ENCODE data around the gene LEMD2. TPM values are rescaled to one million over a fixed set of nuclear protein-coding genes. Genes with fewer than 3 reads are reported as not detected.

Gene LEMD2
- total and polyA plus RNA-seq, 2 donors (not counting 1 experiment from before 2014, with no cell fraction given): 25.7 to 61.9 TPM

GRCh38 chr6:33776186-33776585 is 12.7 kb downstream of the LEMD2 start:
- Histone ChIP-seq H3K27me3 (ENCODE audit: control insufficient read depth, insufficient read depth, low read length) (no peaks in the 10 kb centered on the region), H3K36me3 (ENCODE audit: control insufficient read depth, insufficient read depth, low read length) (peaks cover 40% of the 10 kb centered on the region), H3K4me1 (ENCODE audit: control insufficient read depth, extremely low read depth, insufficient read depth, low read length) (peaks cover 19% of the 10 kb centered on the region), H3K9me3 (ENCODE audit: control insufficient read depth, insufficient read depth, low read depth, low read length) (no peaks in the 10 kb centered on the region), H3K4me2 (ENCODE audit: extremely low read depth, insufficient read depth, low read length) (no peak overlapping the region), H4K20me1 (ENCODE audit: control insufficient read depth, extremely low read depth, insufficient read depth, low read length) (no peaks in the 10 kb centered on the region), H3K27ac (ENCODE audit: insufficient read depth, low read length) (no peak overlapping the region), H3K4me3 (replicated peaks in 1 of 4; ENCODE audit: control extremely low read depth in 1 of 4, insufficient read depth in 1 of 4, low read depth in 3 of 4, low read length in 4 of 4) (no peak overlapping the region), H2AFZ (ENCODE audit: low read length) (no peak overlapping the region), H3K79me2 (ENCODE audit: control insufficient read depth, insufficient read depth, low read length) (no peaks in the 10 kb centered on the region), H3K9ac (ENCODE audit: insufficient read depth, low read length) (no peak overlapping the region)
- no peak for DNase-seq (ENCODE audit: low read depth in 2 of 2)
- TF ChIP-seq CTCF (conservative IDR thresholded peaks at IDR 0.05 in 1 of 2, IDR thresholded peaks at IDR 0.05 in 1 of 2; ENCODE audit: low read depth in 1 of 2, low read length in 2 of 2): no peak
- TF ChIP-seq EZH2 (IDR thresholded peaks at IDR 0.05; ENCODE audit: low read length, missing control alignments): no peak

- Histone ChIP-seq H4K20me1 (ENCODE audit: control insufficient read depth, extremely low read depth, insufficient read depth, low read length) (no peaks in the 10 kb centered on the region), H3K9me3 (ENCODE audit: control insufficient read depth, insufficient read depth, low read depth, low read length) (no peaks in the 10 kb centered on the region), H3K4me3 (replicated peaks in 1 of 4; ENCODE audit: control extremely low read depth in 1 of 4, insufficient read depth in 1 of 4, low read depth in 3 of 4, low read length in 4 of 4) (no peak overlapping the region), H3K27ac (ENCODE audit: insufficient read depth, low read length) (no peak overlapping the region), H3K27me3 (ENCODE audit: control insufficient read depth, insufficient read depth, low read length) (no peaks in the 10 kb centered on the region), H3K4me1 (ENCODE audit: control insufficient read depth, extremely low read depth, insufficient read depth, low read length) (peaks cover 32% of the 10 kb centered on the region), H3K4me2 (ENCODE audit: extremely low read depth, insufficient read depth, low read length) (no peak overlapping the region), H3K79me2 (ENCODE audit: control insufficient read depth, insufficient read depth, low read length) (no peaks in the 10 kb centered on the region), H3K9ac (ENCODE audit: insufficient read depth, low read length) (no peak overlapping the region), H2AFZ (ENCODE audit: low read length) (no peak overlapping the region), H3K36me3 (ENCODE audit: control insufficient read depth, insufficient read depth, low read length) (peaks cover 33% of the 10 kb centered on the region)
- TF ChIP-seq EZH2 (IDR thresholded peaks at IDR 0.05; ENCODE audit: low read length, missing control alignments): no peak
- no peak for TF ChIP-seq CTCF (conservative IDR thresholded peaks at IDR 0.05 in 1 of 2, IDR thresholded peaks at IDR 0.05 in 1 of 2; ENCODE audit: low read depth in 1 of 2, low read length in 2 of 2)
- DNase-seq (ENCODE audit: low read depth in 2 of 2): no peak
Observed at GRCh38 chr6:33774774-33775173, 14.2 kb downstream of the LEMD2 start.

GRCh38 chr6:33772902-33773472 is 15.9 kb downstream of the LEMD2 start:
- no peak overlapping the region for H3K27ac ChIP-seq (ENCODE audit: insufficient read depth, low read length)
- H3K79me2 ChIP-seq (ENCODE audit: control insufficient read depth, insufficient read depth, low read length): no peaks in the 10 kb centered on the region
- H2AFZ ChIP-seq (ENCODE audit: low read length): no peak overlapping the region
- peaks cover 31% of the 10 kb centered on the region for H3K36me3 ChIP-seq (ENCODE audit: control insufficient read depth, insufficient read depth, low read length)
- TF ChIP-seq CTCF (conservative IDR thresholded peaks at IDR 0.05 in 1 of 2, IDR thresholded peaks at IDR 0.05 in 1 of 2; ENCODE audit: low read depth in 1 of 2, low read length in 2 of 2) (no peak), EZH2 (IDR thresholded peaks at IDR 0.05; ENCODE audit: low read length, missing control alignments) (no peak)
- no peak overlapping the region for H3K9ac ChIP-seq (ENCODE audit: insufficient read depth, low read length)
- no peaks in the 10 kb centered on the region for H3K27me3 ChIP-seq (ENCODE audit: control insufficient read depth, insufficient read depth, low read length)
- H4K20me1 ChIP-seq (ENCODE audit: control insufficient read depth, extremely low read depth, insufficient read depth, low read length): no peaks in the 10 kb centered on the region
- no peak for DNase-seq (ENCODE audit: low read depth in 2 of 2)
- H3K4me1 ChIP-seq (ENCODE audit: control insufficient read depth, extremely low read depth, insufficient read depth, low read length): peaks cover 35% of the 10 kb centered on the region
- no peak overlapping the region for H3K4me3 ChIP-seq (replicated peaks in 1 of 4; ENCODE audit: control extremely low read depth in 1 of 4, insufficient read depth in 1 of 4, low read depth in 3 of 4, low read length in 4 of 4)
- no peak overlapping the region for H3K4me2 ChIP-seq (ENCODE audit: extremely low read depth, insufficient read depth, low read length)
- no peaks in the 10 kb centered on the region for H3K9me3 ChIP-seq (ENCODE audit: control insufficient read depth, insufficient read depth, low read depth, low read length)
